ENCODE data around the gene MPZ. TPM values are rescaled to one million over a fixed set of nuclear protein-coding genes. Genes with fewer than 3 reads are reported as not detected.
"Not testable (repeated sequence)": the region's sequence is repeated elsewhere in the genome, so short reads cannot be mapped to it uniquely, and the experiment has no call there.

MPZ gene
- polyA plus RNA-seq, 3 donors, result 0.16 to 9.4 TPM; not detected in 1

DNA sequence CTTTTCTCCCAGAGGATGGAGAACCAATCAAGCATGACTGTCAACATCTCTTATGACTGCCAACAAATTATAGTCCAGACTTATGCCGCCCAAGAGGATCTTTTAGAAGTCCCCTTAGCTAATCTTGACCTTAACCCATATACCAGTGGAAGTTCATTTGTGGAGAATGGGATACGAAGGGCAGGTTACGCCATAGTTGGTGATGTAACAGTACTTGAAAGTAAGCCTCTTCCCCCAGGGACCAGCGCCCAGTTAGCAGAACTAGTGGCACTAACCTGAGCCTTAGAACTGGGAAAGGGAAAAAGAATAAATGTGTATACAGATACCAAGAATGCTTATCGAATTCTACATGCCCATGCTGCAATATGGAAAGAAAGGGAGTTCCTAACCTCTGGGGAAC is 54.5 kb downstream of the MPZ start:
- H3K4me1 ChIP-seq (ENCODE audit: control insufficient read depth in 1 of 2, insufficient read depth in 2 of 2, low read length in 2 of 2); H3K4me3 Mint-ChIP-seq; H2AFZ ChIP-seq (ENCODE audit: insufficient read depth, low read depth, low read length, poor library complexity, severe bottlenecking); H3K4me3 ChIP-seq (replicated peaks in 1 of 3; ENCODE audit: low read depth in 2 of 3, low read length in 3 of 3); H3K79me2 ChIP-seq (ENCODE audit: insufficient read depth, low read length); DNase-seq; intact Hi-C loops (cut with micrococcal nuclease); H3K36me3 ChIP-seq (replicated peaks in 1 of 2; ENCODE audit: control insufficient read depth in 1 of 2, insufficient read depth in 2 of 2, low read length in 2 of 2); H3K27ac Mint-ChIP-seq; H4K20me1 ChIP-seq (ENCODE audit: insufficient read depth, low read length); H3K9ac ChIP-seq (ENCODE audit: insufficient read depth, low read length, poor library complexity, severe bottlenecking); H3K4me2 ChIP-seq (replicated peaks; ENCODE audit: extremely low read depth, low read length, poor library complexity, severe bottlenecking); H3K27ac ChIP-seq (ENCODE audit: low read depth in 1 of 2, low read length in 2 of 2): not testable (repeated sequence)
- H3K9me3 Mint-ChIP-seq, result peaks cover 22 to 36% (median 24%) of the 10 kb centered on the region in 7 donors
- no CpG with 5 or more reads among the region's 5 CpGs for WGBS (ENCODE audit: insufficient coverage)
- H3K4me1 Mint-ChIP-seq, result peaks cover 19% of the 10 kb centered on the region
- Histone ChIP-seq H3K27me3 (ENCODE audit: control insufficient read depth in 2 of 2, insufficient read depth in 2 of 2, low read length in 2 of 2) (peaks cover 28 to 37% of the 10 kb centered on the region in 2 donors), H3K9me3 (replicated peaks in 1 of 2; ENCODE audit: control insufficient read depth in 1 of 2, insufficient read depth in 1 of 2, low read length in 2 of 2) (peaks cover 23 to 42% of the 10 kb centered on the region in 2 donors)
- H3K27me3 Mint-ChIP-seq (ENCODE audit: low read depth in 3 of 3), result peaks cover 35 to 42% (median 35%) of the 10 kb centered on the region in 3 donors
- peaks cover 12 to 14% of the 10 kb centered on the region in 2 donors for H3K36me3 Mint-ChIP-seq

Other genes with a start within 250 kb of the MPZ start
- 100 to 1,000 TPM; 101 to 140 (median 129) TPM for gene ARHGAP30, start 240.1 kb downstream of the MPZ start, polyA plus RNA-seq
- under 1 TPM in 2 of 3 donors, not detected in 1; 0.07 TPM for gene NECTIN4, start 220.4 kb downstream of the MPZ start, polyA plus RNA-seq
- gene KLHDC9, start 211.6 kb downstream of the MPZ start, polyA plus RNA-seq, result under 1 TPM in 1 of 3 donors, not detected in 2; 0.08 TPM
- gene PFDN2, start 191.9 kb downstream of the MPZ start, polyA plus RNA-seq, result 10 to 100 TPM; 59.1 to 80.7 (median 65.6) TPM
- gene NIT1, start 191.9 kb downstream of the MPZ start, polyA plus RNA-seq, result 10 to 100 TPM; 28.4 to 84.7 (median 35.7) TPM
- 10 to 100 TPM; 40.9 to 56.3 (median 42.2) TPM for gene DEDD, start 177.3 kb downstream of the MPZ start, polyA plus RNA-seq
- 100 to 1,000 TPM; 100 to 120 (median 108) TPM for gene UFC1, start 156.0 kb downstream of the MPZ start, polyA plus RNA-seq
- 10 to 100 TPM; 11.0 to 42.8 (median 11.3) TPM for gene USP21, start 150.5 kb downstream of the MPZ start, polyA plus RNA-seq
- 10 to 100 TPM; 10.5 to 42.6 (median 10.8) TPM for gene PPOX, start 143.5 kb downstream of the MPZ start, polyA plus RNA-seq
- gene B4GALT3, start 132.5 kb downstream of the MPZ start, polyA plus RNA-seq, result 10 to 100 TPM; 16.8 to 50.3 (median 21.0) TPM
- under 1 TPM in 2 of 3 donors, not detected in 1; 0.01 to 0.04 TPM for gene ADAMTS4, start 110.9 kb downstream of the MPZ start, polyA plus RNA-seq
- 100 to 1,000 TPM in 2 of 3 donors, 10 to 100 TPM in 1; 87.5 to 119 (median 101) TPM for gene NDUFS2, start 107.6 kb downstream of the MPZ start, polyA plus RNA-seq
- 1,000 to 10,000 TPM; 2,686 to 4,191 (median 2,715) TPM for gene FCER1G, start 94.7 kb downstream of the MPZ start, polyA plus RNA-seq
- gene APOA2, start 86.3 kb downstream of the MPZ start, polyA plus RNA-seq, result not detected
- 10 to 100 TPM in 1 of 3 donors, 1 to 10 TPM in 2; 3.8 to 31.5 (median 5.2) TPM for gene TOMM40L, start 83.9 kb downstream of the MPZ start, polyA plus RNA-seq
- gene NR1I3, start 71.8 kb downstream of the MPZ start, polyA plus RNA-seq, result not detected
- not detected for gene PCP4L1, start 51.2 kb downstream of the MPZ start, polyA plus RNA-seq
- 100 to 1,000 TPM; 208 to 350 (median 323) TPM for gene SDHC, start 4.4 kb upstream of the MPZ start, polyA plus RNA-seq
- not detected for gene CFAP126, start 57.9 kb upstream of the MPZ start, polyA plus RNA-seq
- gene FCGR2A, start 195.5 kb upstream of the MPZ start, polyA plus RNA-seq, result 100 to 1,000 TPM; 281 to 588 (median 397) TPM
- gene HSPA6, start 214.6 kb upstream of the MPZ start, polyA plus RNA-seq, result 10 to 100 TPM in 2 of 3 donors, 1 to 10 TPM in 1; 3.4 to 37.5 (median 19.3) TPM
- 100 to 1,000 TPM in 2 of 3 donors, 10 to 100 TPM in 1; 35.9 to 138 (median 131) TPM for gene FCGR3A, start 239.8 kb upstream of the MPZ start, polyA plus RNA-seq

Data from CD14-positive monocyte (primary cell).